ENCODE results near the gene KRT80.

KRT80 gene

GRCh38 chr12:52190860-52191729 is 719 bp downstream of the KRT80 start:
- no peak overlapping the region for H3K27ac ChIP-seq
- TF ChIP-seq, protein P1, sequence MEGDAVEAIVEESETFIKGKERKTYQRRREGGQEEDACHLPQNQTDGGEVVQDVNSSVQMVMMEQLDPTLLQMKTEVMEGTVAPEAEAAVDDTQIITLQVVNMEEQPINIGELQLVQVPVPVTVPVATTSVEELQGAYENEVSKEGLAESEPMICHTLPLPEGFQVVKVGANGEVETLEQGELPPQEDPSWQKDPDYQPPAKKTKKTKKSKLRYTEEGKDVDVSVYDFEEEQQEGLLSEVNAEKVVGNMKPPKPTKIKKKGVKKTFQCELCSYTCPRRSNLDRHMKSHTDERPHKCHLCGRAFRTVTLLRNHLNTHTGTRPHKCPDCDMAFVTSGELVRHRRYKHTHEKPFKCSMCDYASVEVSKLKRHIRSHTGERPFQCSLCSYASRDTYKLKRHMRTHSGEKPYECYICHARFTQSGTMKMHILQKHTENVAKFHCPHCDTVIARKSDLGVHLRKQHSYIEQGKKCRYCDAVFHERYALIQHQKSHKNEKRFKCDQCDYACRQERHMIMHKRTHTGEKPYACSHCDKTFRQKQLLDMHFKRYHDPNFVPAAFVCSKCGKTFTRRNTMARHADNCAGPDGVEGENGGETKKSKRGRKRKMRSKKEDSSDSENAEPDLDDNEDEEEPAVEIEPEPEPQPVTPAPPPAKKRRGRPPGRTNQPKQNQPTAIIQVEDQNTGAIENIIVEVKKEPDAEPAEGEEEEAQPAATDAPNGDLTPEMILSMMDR (IDR thresholded peaks at IDR 0.05): no peak
- TF ChIP-seq ZFX (IDR thresholded peaks at IDR 0.05; ENCODE audit: borderline replicate concordance): no peak

DNA sequence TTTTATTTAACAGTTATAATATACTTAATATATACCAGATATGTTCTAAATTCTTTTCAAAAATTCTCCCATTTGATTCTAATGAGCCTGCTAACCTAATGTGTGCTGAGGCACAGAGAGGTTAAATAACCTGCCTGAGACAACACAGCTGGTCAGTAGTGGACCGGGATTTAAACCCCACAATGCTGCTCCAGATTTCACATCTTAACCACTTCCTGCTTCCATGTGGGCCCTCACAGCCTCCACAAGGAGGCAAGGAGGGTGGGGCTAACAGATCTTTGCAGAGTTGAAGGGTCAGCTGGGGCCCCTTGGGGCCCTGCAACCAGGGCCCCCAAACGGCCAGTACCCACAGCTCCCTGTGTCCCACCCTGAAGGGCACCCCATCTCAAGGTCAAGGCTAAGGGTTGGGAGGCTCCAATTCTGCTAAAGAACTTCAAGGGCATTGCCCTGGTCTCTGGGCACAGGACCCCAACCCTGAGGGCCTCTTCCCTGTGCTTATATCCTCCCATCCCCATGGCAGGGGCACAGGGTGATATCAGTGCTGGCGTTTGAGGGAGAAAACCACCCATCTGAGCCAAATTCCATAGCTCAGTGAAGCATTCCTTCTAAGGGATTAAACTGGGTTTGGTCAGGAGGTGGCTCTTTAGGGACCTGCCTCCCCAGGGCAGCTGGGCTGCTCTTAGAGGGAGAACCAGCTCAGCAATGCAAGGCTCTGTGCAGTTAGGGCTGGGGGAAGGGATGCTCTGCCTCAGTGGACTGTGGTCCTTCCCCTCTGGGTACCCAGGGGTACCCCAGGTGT is 2.2 kb downstream of the KRT80 start:
- TF ChIP-seq ZFX (IDR thresholded peaks at IDR 0.05; ENCODE audit: borderline replicate concordance): no peak
- TF ChIP-seq, protein P1 (IDR thresholded peaks at IDR 0.05): no peak
- no peak overlapping the region for H3K27ac ChIP-seq

DNA sequence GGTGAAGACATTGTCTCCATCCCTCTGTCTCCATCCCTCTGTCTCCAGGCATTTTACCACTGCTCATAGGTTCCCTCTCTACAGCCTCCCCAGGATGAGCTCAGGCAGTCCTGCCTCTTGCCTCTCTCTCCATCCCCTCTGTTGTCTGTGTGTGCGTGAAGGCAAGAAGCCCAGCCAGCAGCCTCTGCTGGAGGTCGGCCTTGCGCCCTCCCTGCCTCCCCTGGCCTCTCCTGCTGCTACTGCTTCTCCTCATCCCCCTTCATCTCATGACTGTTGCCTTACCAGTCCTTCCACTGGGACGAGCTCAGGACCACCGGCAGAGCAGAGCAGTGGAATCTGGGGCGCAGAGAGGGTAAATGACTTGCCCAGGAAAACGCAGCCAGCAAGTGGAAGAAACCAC is 3.2 kb downstream of the KRT80 start:
- TF ChIP-seq, protein P1 (IDR thresholded peaks at IDR 0.05): no peak
- no peak for TF ChIP-seq ZFX (IDR thresholded peaks at IDR 0.05; ENCODE audit: borderline replicate concordance)
- H3K27ac ChIP-seq: no peak overlapping the region

DNA sequence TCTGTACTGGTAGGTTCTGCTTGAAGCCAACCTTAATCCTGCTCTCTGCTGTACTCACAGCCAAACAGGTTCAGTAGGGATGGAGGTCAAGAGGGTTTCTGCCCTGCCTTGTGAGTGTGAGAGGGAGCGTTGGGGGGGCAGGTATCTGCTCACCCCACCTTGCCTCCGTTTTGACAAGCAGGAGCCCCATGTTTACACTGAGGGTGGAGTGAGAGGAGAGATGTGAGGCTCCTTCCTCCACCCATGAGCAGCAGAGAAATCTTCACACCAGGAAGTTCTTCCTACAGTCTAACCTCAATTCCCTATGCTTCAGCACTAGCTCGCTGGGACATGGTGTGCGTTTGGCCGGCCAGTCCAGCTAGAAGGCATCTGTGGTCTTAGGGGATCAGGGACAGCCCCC is 4.2 kb downstream of the KRT80 start:
- H3K27ac ChIP-seq: no peak overlapping the region
- no peak for TF ChIP-seq ZFX (IDR thresholded peaks at IDR 0.05; ENCODE audit: borderline replicate concordance)
- TF ChIP-seq, protein P1 (IDR thresholded peaks at IDR 0.05): no peak

DNA sequence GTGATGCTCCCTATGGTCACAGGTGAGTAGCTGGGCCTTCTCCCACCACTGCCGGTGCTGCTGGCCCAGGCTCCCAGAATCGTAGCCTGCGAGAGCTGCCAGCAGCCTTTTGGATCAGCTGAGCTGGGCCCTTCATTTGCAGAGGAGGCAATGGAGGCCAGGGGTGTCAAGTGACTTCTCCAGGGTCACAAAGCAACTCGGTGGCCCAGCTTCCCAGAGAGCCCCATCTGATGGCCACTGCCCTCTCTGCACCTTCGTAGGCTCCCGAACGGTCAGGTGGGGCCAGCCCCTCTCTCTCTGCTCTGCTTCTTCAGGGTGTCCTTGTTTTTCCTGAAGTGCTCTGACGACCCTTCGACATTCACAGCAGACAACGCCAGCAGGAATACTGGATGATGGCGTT is 4.6 kb downstream of the KRT80 start:
- TF ChIP-seq, protein P1 (IDR thresholded peaks at IDR 0.05): no peak
- TF ChIP-seq ZFX (IDR thresholded peaks at IDR 0.05; ENCODE audit: borderline replicate concordance): no peak
- no peak overlapping the region for H3K27ac ChIP-seq

DNA sequence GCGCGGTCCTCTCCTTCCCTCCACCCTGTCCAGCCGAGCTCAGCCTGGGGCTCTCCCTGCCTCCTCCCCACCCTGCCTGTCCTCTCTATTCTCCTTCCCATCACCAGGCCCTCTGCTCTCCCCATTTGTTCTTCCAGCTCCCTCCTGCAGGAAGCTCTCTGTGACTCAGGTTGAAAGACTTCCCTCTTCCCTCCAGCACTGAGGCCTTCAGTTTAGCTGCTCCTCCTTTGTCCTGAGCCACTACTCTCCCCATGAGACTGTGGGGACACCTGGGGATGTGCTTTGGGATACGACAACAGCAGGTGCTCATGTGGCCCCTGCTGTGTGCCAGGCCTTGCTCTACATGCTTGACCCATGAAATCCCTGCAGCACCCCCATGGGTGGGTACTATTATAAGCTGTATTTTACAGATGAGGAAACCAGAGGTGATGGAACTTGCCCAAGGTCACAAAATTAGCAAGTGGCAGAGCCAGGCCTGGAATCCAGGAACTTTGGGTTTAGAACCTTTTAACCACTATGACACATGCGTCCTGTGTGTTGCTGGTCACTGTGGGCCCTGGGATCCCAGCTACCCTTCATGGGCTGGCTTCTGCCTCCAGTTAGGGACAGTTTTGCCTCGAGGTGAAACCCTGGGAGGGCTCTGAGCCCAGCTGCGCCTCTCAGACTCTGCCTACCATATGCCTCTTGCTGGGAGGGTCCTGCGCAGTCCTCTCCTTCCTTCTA is 5.5 kb downstream of the KRT80 start:
- H3K27ac ChIP-seq: no peak overlapping the region
- TF ChIP-seq, protein P1 (IDR thresholded peaks at IDR 0.05): no peak
- no peak for TF ChIP-seq ZFX (IDR thresholded peaks at IDR 0.05; ENCODE audit: borderline replicate concordance)

All from 22Rv1 (cell line).